Measurements from ENCODE around the gene TP53BP1.

TP53BP1 gene

DNA sequence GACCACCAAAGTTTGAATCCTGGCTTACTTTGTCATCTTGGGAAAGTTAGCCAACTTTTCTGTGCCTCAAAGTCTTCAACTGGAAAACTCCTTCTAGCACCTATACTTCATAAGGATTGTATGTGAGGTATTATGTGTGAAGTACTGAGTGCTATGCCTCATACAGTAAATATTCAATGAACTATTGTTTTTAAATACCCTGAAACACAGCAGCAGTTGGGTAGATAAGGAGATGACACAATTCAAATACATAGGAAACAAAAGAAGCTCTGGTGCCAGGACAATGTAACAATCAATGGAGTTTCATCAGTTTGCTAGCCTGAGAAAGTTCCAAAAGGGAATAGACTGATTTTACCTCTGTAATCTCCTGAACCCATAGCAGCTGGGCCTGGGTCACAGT, 78.8 kb downstream of the TP53BP1 start:
- Histone ChIP-seq H3K27ac (no peak overlapping the region), H3K4me3 (no peak overlapping the region)
- DNase-seq (ENCODE audit: low spot score): no peak
- TF ChIP-seq, protein P1, sequence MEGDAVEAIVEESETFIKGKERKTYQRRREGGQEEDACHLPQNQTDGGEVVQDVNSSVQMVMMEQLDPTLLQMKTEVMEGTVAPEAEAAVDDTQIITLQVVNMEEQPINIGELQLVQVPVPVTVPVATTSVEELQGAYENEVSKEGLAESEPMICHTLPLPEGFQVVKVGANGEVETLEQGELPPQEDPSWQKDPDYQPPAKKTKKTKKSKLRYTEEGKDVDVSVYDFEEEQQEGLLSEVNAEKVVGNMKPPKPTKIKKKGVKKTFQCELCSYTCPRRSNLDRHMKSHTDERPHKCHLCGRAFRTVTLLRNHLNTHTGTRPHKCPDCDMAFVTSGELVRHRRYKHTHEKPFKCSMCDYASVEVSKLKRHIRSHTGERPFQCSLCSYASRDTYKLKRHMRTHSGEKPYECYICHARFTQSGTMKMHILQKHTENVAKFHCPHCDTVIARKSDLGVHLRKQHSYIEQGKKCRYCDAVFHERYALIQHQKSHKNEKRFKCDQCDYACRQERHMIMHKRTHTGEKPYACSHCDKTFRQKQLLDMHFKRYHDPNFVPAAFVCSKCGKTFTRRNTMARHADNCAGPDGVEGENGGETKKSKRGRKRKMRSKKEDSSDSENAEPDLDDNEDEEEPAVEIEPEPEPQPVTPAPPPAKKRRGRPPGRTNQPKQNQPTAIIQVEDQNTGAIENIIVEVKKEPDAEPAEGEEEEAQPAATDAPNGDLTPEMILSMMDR (IDR thresholded peaks at IDR 0.05): no peak

- H3K27ac ChIP-seq: no peak overlapping the region
- TF ChIP-seq, protein P1 (IDR thresholded peaks at IDR 0.05): no peak
- no peak for DNase-seq (ENCODE audit: low spot score)
These were observed 80.9 kb downstream of the TP53BP1 start for GRCh38 chr15:43412096-43412495.

DNA sequence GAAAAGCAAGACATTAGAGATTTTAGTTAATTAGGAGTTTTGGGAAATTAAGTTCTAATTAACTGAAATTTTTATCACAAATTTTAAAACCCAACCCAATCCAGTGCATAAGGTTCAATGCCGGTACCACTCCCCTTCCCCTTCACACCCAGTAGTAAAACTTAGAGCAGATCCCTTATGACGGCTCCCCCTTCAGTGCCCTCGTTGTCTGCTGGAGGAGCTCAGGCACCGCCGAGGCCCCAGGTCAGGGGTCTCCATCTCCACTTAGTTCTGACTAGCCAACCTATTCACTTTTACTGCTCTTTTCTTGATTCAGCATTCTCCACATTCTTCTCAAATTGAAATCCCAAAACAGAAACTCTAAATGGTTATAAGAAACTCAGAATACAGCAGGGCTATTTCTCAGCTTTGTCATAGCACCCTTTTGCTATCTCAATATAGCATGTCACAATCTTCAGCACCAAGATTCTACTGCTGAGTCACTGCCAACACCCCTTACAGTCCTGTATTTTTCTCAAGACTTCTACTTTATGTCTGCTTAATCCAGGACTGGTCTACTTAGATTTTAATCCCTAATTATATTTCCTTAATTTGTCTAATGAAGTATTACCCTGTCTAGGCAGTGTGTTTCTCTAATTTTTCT, 82.3 kb downstream of the TP53BP1 start:
- no peak for DNase-seq (ENCODE audit: low spot score)
- TF ChIP-seq, protein P1 (IDR thresholded peaks at IDR 0.05): no peak
- no peak overlapping the region for H3K27ac ChIP-seq

More at GRCh38 chr15:43412096-43412495, 80.9 kb downstream of the TP53BP1 start:
- H3K4me3 ChIP-seq: no peak overlapping the region

GRCh38 chr15:43408789-43409188, 84.2 kb downstream of the TP53BP1 start:
- Histone ChIP-seq H3K27ac (no peak overlapping the region), H3K4me3 (no peak overlapping the region)
- TF ChIP-seq, protein P1 (IDR thresholded peaks at IDR 0.05): no peak
- no peak for DNase-seq (ENCODE audit: low spot score)

More for the DNA sequence above, 82.3 kb downstream of the TP53BP1 start:
- H3K4me3 ChIP-seq: no peak overlapping the region

- no peak for DNase-seq (ENCODE audit: low spot score)
- Histone ChIP-seq H3K4me3 (no peak overlapping the region), H3K27ac (no peak overlapping the region)
- TF ChIP-seq, protein P1 (IDR thresholded peaks at IDR 0.05): no peak
These were observed 86.1 kb downstream of the TP53BP1 start for GRCh38 chr15:43406808-43407207.

- no peak overlapping the region for H3K4me3 ChIP-seq
- TF ChIP-seq, protein P1 (IDR thresholded peaks at IDR 0.05): no peak
- no peak for DNase-seq (ENCODE audit: low spot score)
- H3K27ac ChIP-seq: no peak overlapping the region
These were observed 86.8 kb downstream of the TP53BP1 start for GRCh38 chr15:43406189-43406588.

DNA sequence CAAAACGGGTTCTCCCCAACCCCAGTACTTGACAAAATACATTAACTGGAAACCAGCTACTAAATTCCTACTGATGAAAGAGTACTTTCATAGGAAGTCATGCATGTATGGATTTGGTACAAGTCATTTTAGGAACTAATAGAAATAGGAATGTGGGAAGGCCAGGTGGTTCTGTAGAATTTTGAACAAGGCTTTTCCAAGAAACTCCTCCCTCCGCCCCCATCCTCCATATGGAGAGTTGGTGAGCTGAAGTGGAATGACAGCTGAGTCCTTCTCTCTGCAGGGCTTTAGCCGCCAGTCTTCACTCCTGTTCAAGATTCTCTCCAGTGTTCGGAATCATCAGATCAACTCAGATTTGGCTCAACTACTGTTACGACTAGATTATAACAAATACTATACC, 88.8 kb downstream of the TP53BP1 start:
- Histone ChIP-seq H3K27ac (no peak overlapping the region), H3K4me3 (no peak overlapping the region)
- TF ChIP-seq, protein P1 (IDR thresholded peaks at IDR 0.05): no peak
- DNase-seq (ENCODE audit: low spot score): no peak
